Breast epithelium (tissue), 4 donors: ENCODE results near the gene PRSS36. TPM values are rescaled to one million over a fixed set of nuclear protein-coding genes. Genes with fewer than 3 reads are reported as not detected.

Experiments
- DNase-seq, 2 donors: peaks; one replicate each; pipeline ENCODE4 v3.0.0-alpha.2; 2019; ENCODE audit warnings: low spot score in 2 of 2
- H3K27ac ChIP-seq, 2 donors: fragments of 200-600 bp; sonication (generic) in 1 of 2; one replicate each; pipeline ENCODE4 v1.5.1; 2016 to 2019; ENCODE audit warnings: mild to moderate bottlenecking in 1 of 2
- H3K27me3 ChIP-seq, 2 donors: fragments of 200-600 bp; sonication (generic) in 1 of 2; one replicate each; pipeline versions ENCODE4 v1.5.1 to v1.6.0; 2017 to 2019; ENCODE audit warnings: control low read depth in 1 of 2, mild to moderate bottlenecking in 1 of 2
- H3K36me3 ChIP-seq: fragments of 200-600 bp; one replicate; pipeline ENCODE4 v1.5.1; 2019
- H3K4me1 ChIP-seq, 2 donors: fragments of 200-600 bp; sonication (generic); one replicate each; pipeline ENCODE4 v1.5.1; 2016 to 2019; ENCODE audit warnings: control low read depth in 1 of 2
- H3K4me3 ChIP-seq, 3 donors: fragments of 200-600 bp; sonication (generic); 1 replicate in 2 of 3; 2 replicates in 1 of 3; pipeline ENCODE4 v1.5.1; 2016 to 2019; ENCODE audit warnings: mild to moderate bottlenecking in 3 of 3, moderate library complexity in 2 of 3
- H3K9me3 ChIP-seq, 2 donors: fragments of 200-600 bp; sonication (generic) in 1 of 2; one replicate each; pipeline ENCODE4 v1.5.1; 2016 to 2019; ENCODE audit warnings: control low read depth in 1 of 2
- POLR2A ChIP-seq: fragments of 450-650 bp; IDR thresholded peaks from one replicate; pipeline ENCODE4 v1.6.1; 2016; ENCODE audit warnings: antibody characterized with exemption, mild to moderate bottlenecking, moderate library complexity
- POLR2AphosphoS5 ChIP-seq, 3 donors: sonication (generic); formaldehyde crosslinking; IDR thresholded peaks; one replicate each; pipeline ENCODE4 v1.6.1; 2017; ENCODE audit warnings: antibody characterized with exemption in 3 of 3
- intact Hi-C: fragments of 100-400 bp; cut with DNase I; formaldehyde crosslinking; loops from one replicate; pipeline ENCODE4 v1.15.1; 2023; ENCODE audit warnings: low total_unique reads
- total RNA-seq, 3 donors: library from RNA; depleted of rRNA; stranded (reverse); fragments of >200 nt; gene quantifications; one replicate each; pipeline ENCODE4 v1.1.0, GENCODE V29; 2016
- TF ChIP-seq, protein P1 (sequence below), 3 donors: fragments of 450-650 bp; IDR thresholded peaks; one replicate each; pipeline ENCODE4 v1.5.1; 2016 to 2017; ENCODE audit warnings: antibody characterized with exemption in 3 of 3, mild to moderate bottlenecking in 3 of 3, moderate library complexity in 3 of 3

The PRSS36 gene
- total RNA-seq, 3 donors from 2014 or later, result 0.98 to 8.3 (median 2.0) TPM

DNA sequence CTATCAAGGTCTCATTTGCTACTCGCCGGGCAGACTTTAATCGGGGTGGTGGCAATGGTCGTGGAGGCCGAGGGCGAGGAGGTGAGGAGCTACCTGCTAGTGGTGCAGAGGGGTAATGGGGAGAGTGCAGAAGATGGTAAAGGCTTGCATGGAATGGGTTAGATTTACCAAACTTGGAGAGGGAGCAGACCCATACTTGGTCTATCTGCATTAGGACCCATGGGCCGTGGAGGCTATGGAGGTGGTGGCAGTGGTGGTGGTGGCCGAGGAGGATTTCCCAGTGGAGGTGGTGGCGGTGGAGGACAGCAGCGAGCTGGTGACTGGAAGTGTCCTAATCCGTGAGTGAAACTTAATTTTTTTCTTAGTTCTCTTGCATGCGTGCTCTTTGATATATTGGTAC lies 40.2 kb upstream of the PRSS36 start:
- Histone ChIP-seq H3K4me3 (no peak overlapping the region), H3K36me3 (peaks cover 27% of the 10 kb centered on the region), H3K4me1 (no peaks in the 10 kb centered on the region), H3K27me3 (no peaks in the 10 kb centered on the region), H3K9me3 (no peaks in the 10 kb centered on the region), H3K27ac (no peak overlapping the region)
- no peak for DNase-seq
- TF ChIP-seq, protein P1, sequence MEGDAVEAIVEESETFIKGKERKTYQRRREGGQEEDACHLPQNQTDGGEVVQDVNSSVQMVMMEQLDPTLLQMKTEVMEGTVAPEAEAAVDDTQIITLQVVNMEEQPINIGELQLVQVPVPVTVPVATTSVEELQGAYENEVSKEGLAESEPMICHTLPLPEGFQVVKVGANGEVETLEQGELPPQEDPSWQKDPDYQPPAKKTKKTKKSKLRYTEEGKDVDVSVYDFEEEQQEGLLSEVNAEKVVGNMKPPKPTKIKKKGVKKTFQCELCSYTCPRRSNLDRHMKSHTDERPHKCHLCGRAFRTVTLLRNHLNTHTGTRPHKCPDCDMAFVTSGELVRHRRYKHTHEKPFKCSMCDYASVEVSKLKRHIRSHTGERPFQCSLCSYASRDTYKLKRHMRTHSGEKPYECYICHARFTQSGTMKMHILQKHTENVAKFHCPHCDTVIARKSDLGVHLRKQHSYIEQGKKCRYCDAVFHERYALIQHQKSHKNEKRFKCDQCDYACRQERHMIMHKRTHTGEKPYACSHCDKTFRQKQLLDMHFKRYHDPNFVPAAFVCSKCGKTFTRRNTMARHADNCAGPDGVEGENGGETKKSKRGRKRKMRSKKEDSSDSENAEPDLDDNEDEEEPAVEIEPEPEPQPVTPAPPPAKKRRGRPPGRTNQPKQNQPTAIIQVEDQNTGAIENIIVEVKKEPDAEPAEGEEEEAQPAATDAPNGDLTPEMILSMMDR (IDR thresholded peaks at IDR 0.05), result no peak
- TF ChIP-seq POLR2A (no peak), POLR2AphosphoS5 (IDR thresholded peaks at IDR 0.05) (no peak)
- intact Hi-C loops, result no loop called here

DNA sequence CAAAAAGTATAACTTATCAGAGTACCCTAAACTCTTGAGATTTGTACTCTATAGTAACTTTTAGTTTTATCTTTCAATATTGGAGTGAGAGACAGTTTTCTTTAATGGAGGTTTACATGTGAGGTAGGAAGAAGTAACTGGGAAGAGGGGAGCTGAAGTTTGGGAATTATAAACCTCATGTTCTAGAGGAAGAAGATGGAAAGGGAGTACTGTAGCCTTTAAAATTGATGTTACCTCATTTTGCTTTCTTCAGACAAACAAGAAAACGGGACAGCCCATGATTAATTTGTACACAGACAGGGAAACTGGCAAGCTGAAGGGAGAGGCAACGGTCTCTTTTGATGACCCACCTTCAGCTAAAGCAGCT lies 39.5 kb upstream of the PRSS36 start:
- peaks cover 28% of the 10 kb centered on the region for H3K36me3 ChIP-seq
- no peak overlapping the region for H3K4me3 ChIP-seq
- DNase-seq, result no peak
- no peaks in the 10 kb centered on the region for H3K27me3 ChIP-seq
- no peak overlapping the region for H3K27ac ChIP-seq
- intact Hi-C loops, result no loop called here
- H3K9me3 ChIP-seq, result no peaks in the 10 kb centered on the region
- no peaks in the 10 kb centered on the region for H3K4me1 ChIP-seq
- no peak for TF ChIP-seq POLR2A

DNA sequence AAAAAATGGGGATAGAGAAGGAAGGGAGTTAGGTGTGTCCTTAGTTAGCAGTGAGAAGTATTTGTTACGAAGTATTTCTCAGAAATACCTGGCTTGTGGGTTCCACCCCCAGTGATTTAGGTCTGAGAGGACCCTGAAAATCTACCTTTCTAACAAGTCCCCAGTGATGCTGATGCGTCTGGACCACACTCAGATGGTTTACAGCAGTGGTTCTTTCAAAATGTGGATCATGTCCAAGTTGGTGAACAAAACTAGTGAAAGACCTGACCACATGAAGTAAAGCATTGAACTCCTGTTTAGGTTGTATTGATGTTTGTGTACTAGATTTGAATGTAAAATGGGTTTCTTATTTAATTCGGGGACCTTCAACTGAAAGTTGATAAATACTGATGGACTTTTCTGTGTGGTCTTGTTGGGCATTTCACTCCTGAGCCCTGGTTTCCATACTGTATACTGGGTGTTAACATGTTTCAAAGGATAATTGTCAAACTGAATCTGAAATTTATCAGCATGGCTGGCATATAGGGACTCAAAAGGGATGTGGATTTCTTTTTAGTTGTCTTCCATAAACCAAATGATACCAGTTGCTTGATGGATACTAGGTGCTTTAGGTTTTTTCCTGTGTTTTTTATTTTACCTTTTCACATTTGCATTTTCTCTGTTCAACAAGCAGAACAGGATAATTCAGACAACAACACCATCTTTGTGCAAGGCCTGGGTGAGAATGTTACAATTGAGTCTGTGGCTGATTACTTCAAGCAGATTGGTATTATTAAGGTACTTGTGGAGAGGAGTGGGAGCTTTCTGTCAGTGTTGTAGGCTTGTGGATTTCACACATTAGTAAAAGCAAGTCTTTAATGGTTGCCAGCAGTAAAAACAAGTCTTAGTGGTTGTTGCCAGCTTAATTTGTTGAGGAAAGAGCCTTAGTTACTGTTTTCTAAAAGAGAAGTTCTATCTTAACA lies 38.9 kb upstream of the PRSS36 start:
- no peak for DNase-seq
- no peaks in the 10 kb centered on the region for H3K9me3 ChIP-seq
- intact Hi-C loops, result no loop called here
- H3K27me3 ChIP-seq, result no peaks in the 10 kb centered on the region
- H3K4me3 ChIP-seq, result no peak overlapping the region
- H3K36me3 ChIP-seq, result peaks cover 28% of the 10 kb centered on the region
- TF ChIP-seq, protein P1 (IDR thresholded peaks at IDR 0.05), result no peak
- TF ChIP-seq POLR2AphosphoS5 (IDR thresholded peaks at IDR 0.05) (no peak), POLR2A (no peak)
- no peaks in the 10 kb centered on the region for H3K4me1 ChIP-seq
- no peak overlapping the region for H3K27ac ChIP-seq

DNA sequence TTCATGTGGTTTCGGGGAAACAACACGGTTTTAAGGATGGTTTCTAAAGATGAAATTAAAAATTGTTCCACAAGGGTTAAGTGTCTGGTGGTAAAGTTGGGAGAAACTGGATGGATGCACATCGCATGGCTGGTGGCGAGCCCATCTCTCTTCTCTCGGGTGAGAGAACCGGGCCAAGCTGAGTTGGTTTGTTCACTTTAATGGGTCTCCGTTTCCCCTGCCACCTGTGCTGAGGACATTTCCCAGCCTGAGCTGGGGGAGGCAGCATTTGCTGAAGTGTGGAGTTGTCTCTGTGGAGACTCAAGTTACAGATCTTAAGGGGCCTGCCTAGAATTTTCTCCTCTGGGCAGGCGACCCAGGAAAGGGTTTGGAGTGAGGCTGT lies 37.9 kb upstream of the PRSS36 start:
- Histone ChIP-seq H3K4me3 (no peak overlapping the region), H3K27me3 (no peaks in the 10 kb centered on the region)
- DNase-seq, result no peak

DNA sequence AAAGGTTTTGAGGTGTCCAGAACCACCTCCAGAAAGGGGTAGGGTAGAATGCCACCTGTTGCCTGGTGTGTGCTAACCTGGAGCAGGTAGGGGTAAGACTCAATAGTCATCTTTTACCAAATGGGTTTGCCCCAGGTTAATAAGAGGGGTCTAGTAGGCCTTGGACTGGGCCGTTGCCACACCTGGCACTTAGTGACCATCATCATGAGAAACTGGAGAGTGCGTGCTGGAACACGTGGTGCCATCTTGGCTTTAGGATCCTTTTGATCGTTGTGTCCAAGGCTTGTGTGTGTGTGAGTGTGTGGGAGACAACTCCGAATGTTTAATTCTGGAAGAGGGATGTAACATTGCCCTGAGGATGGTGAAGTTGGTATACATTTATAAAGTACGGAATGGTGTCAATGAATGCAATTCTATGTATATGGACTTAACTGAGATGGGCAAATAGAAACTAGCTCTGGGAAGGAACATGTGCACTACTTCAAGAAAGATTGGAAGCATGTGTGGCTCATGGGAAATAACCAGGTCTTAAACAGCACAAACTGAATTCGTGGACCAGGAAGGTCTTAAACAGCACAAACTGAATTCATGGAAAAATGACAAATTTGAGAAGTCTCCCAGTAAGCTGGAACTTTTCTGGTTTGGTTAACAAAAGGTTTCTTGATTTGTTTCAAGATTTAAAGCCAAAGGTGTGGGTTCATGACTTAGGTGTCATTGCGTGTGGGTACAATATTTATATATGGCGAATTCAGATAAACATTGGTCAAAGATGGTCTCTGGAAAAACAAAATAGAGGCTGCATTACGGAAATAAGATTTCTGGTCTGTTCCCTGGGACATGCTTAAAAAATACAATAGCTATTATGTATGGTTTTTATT lies 37.3 kb upstream of the PRSS36 start:
- TF ChIP-seq POLR2A (no peak), POLR2AphosphoS5 (IDR thresholded peaks at IDR 0.05) (no peak)
- TF ChIP-seq, protein P1 (IDR thresholded peaks at IDR 0.05), result no peak
- intact Hi-C loops, result no loop called here
- Histone ChIP-seq H3K4me1 (peaks cover 0 to 8% of the 10 kb centered on the region in 2 donors), H3K4me3 (no peak overlapping the region), H3K9me3 (no peaks in the 10 kb centered on the region), H3K27me3 (no peaks in the 10 kb centered on the region), H3K27ac (no peak overlapping the region), H3K36me3 (peaks cover 28% of the 10 kb centered on the region)
- no peak for DNase-seq

More for the DNA sequence above, 37.9 kb upstream of the PRSS36 start:
- Histone ChIP-seq H3K36me3 (peaks cover 28% of the 10 kb centered on the region), H3K27ac (no peak overlapping the region), H3K4me1 (peaks cover 0 to 3% of the 10 kb centered on the region in 2 donors), H3K9me3 (no peaks in the 10 kb centered on the region)
- intact Hi-C loops, result no loop called here
- TF ChIP-seq, protein P1 (IDR thresholded peaks at IDR 0.05), result no peak
- TF ChIP-seq POLR2A (no peak), POLR2AphosphoS5 (IDR thresholded peaks at IDR 0.05) (no peak)
